GM19238 (cell line): ENCODE measurements around the gene GUK1.

Source experiments
- DNase-seq: peaks from one replicate; pipeline ENCODE4 v3.0.0; 2011; ENCODE audit warnings: low spot score; ENCODE audit not compliant: insufficient read length

The GUK1 gene, protein sequence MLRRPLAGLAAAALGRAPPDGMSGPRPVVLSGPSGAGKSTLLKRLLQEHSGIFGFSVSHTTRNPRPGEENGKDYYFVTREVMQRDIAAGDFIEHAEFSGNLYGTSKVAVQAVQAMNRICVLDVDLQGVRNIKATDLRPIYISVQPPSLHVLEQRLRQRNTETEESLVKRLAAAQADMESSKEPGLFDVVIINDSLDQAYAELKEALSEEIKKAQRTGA

DNA sequence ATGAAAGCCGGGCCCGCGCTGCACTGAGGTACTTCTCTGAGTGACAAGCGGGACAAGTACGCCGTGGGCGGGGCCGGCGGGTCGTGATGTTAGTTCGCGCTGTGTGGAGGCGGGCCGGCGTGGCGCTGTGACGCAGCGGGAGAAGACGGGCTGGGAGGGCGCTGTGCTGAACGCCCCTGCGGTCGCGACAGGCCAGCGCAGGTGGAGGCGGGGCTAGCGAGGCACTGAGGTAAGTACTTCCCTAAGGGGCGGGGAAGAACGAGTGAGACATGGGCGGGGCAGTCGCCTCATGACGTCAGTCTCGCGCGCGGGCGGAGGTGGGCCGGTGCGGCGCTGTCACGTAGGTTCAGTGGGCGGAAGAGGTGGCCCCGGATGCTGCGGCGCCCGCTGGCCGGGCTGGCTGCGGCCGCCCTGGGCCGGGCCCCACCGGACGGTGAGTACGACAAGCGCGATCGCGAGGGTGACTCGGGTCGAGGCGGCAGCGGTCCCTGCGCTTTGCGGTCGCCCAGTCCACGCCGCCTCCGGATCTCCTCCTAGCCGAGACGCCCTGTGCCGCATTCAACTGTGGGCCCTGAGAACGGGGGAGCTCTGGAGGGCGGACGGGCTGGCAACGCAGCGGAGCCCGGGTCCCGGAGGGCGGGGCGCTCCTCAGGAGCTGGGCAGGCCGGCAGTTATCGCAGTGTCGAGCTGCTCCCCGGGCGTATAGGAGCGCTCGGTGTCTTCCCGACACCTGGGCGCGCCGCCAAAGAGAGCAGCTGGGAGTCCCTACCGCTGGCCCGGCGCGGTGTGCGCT is at the start of gene GUK1:
Gene GUK1 (plus strand): TSS at position 349 of the 793 bp plus-strand sequence. CDS start 24 bp downstream, at position 373.
- peak; percentile 95 for DNase-seq

DNA sequence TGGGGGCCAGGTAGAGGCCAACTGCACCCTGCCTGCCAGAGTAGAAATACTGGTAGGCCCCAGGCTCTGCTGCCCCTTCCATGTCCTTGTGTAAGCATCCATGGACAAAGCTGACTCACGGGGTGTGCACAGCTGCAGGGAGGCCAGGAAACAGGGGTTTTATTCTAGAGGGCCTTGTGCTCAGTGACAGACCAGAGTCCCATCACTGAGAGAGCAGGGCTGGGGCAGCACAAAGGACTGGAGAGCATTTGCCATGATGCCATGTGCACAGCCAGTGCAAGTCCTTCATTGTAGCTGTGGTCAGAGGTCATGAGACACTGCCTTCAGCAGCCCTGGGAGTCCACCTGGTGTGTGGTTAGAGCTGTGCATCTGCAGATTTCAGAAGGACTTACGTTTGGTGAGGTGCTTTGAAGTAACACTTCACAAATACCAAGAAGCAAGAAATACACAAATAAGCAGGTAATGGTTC is 49.4 kb upstream of the GUK1 start:
- no peak for DNase-seq

DNA sequence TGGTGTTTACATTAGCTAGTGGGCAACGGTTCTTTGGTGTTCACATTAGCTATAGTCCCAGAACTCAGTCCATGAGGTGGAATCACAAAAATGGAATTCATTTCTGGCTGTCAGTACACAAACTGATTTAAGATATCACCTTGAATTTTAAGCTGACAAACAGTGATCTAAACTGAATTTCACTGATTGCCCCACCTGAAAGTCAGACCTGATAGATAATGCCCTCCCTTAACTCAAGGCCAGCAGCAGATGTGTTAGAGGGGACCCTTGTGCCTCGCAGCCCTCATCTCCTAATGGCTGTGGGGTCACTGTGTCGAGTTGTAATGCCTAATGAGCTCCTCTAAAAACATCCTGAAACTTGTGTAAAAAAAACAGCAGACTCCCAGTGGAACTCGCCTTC is 49.0 kb upstream of the GUK1 start:
- no peak for DNase-seq

DNA sequence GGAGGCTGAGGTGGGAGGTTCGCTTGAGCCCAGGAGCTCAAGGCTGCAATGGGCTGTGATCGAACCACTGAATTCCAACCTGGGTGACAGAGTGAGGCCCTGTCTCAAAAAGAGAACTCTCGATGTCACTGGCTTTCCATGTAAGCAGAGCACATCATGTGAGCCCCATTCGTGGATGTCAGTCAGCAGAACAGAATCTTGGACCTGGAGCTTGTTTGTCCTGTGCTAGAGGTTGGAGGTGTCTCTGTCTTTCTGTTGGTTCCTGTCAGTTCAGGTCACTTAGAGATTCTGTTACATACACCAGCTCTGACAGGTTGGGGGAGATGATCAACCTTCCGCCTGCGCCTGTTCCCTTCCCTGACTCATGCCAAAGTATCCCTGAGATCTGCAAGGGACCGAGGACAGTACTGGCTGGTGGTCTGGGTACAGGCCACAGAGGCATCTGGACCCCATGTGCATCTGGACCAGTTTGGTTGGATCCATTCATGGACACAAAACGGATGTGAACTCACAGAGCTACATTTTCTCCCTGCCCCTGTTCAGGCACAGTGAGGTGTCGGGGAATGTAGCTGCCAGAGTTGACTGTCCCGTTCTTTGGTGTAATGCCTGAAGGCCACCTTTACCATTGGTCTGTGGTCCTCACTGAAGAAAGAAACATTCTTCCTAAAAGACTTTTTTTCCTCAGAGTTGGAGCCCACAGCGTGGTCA is 47.6 kb upstream of the GUK1 start:
- no peak for DNase-seq

DNA sequence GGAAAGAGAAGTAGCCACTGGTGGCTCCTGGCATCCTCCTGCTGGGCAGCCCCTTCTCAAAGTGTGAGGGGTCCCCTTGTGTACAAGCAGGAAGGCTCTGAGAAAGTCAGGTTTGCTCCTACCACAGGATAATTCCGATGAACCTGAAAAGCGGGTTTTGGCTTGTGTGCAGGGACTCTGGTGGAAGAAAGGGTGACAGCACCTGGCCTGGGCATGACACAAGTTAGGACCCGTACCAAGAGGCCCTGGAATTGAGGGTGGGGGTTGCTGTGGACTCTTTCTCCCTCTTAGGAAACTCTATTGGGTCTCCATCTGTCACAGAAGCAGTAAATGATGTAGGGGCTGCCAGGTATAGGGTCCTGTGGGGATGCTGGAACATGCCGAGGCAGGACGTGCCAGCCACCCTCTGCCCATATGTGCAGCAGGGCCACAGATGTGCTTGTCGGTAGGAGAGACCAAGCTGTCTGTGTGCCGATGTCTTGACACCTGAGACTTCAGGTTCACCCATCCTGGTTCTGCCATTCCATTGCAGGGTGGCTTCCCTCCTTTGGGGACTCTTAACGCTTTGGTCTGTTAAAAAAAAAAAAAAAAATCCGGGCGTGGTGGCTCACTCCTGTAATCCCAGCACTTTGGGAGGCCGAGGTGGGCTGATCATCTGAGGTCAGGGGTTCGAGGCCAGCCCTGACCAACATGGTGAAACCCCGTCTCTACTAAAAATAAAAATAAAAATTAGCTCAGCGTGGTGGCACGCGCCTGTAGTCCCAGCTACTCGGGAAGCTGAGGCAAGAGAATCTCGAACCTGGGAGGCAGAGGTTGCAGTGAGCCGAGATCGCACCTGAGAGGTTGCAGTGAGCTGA is 46.8 kb upstream of the GUK1 start:
- no peak for DNase-seq

DNA sequence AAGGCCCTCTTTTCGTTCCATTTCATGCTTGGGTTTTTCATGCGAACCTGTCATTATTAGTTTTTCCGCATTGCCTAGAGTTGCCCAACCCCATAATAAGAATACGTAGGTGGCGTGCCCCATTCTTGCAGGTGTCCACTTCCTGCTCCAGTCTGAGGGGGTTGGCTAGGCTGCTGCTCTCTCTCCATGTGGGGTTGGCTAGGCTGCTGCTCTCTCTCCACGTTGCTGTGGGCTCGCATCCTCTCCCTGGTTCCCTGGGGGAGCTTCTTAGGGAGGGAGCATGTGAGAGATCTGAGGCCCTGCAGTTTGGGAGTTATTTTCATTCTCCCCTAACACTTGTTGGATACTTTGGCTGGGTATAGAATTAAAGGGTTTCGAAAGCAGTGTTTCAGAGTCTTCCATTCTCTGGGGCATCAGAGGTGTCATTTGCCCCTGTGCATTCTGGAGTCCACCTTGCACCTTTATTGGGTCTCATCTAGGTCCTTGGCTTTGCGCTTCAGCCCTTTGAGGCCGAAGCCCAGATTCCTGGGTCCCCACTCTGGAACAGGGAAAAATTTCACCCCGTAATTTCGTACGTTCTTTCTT is 45.6 kb upstream of the GUK1 start:
- no peak for DNase-seq

DNA sequence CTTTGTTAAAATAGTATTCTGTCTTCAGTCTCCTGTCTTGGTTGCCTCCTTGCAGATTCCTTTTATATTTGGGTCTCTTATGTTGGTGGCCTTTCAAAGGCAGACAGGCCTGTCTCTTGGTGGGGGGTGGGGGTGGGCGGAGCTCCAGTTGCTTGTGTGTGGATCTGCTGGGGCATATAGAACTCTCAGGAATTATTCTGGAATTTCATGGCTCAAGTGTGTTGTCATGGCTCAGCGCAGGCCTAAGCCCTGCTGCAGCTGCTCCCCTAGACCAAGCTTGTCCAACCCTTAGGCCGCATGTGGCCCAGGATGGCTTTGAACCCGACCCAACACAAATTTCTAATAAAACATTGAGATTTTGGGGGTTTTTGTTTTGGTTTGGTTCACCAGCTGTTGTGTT is 44.9 kb upstream of the GUK1 start:
- no peak for DNase-seq

DNA sequence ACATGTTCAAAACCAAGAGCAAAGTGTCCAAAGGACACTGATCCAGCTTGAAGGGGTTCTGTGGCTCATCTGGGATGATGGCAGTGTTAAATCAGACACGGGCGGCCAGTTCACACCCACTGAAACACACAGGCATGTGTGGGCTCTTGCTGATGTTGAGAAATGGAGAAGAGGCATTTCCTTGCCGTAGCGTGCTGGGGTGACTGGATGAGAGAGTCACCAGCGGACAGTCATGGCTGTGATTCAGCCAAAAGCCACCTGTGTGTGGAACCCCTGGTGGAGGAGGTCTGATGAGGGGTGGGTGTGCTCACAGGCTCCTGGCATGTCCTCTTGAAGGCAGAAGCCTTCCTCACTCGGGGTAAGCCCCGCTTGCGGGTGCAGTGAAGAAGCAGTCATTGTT is 44.1 kb upstream of the GUK1 start:
- DNase-seq: no peak

DNA sequence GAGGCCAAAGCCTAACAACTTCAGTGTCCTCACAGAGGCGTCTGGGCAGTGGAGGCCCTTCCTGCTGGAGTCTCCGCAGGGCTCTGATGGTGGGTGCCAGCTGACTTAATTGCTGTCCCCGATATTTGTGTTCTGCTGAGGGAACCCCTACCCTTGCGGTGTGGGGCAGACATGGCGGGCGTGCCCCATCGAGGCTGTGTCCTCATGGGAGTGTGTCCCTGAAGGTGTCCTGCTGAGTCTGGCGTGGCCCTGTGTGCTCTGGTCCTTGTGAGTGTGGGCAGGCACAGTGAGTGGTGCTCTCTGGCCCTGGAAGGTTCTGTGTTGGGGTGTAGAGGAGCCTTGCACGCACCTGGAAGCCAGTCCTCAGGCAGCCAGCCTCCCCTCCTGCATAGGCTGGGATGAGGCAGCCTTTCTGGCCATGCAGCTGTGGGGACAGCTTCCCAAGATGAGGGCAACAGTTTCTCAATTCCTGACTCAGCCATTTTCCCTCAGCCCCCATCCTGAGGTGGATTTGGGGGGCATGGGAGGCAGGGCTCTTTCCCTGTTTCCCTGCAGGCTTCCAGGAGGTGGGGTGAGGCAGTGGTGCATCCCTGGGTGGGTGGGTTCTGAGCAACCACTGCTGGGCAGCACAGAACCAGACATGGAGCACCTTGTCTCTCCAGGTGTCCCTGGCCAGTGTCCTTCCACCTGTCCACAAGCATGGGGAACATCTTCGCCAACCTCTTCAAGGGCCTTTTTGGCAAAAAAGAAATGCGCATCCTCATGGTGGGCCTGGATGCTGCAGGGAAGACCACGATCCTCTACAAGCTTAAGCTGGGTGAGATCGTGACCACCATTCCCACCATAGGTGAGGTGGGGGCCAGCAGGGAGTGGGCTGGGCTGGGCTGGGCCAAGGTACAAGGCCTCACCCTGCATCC is 43.4 kb upstream of the GUK1 start:
- DNase-seq: no peak

DNA sequence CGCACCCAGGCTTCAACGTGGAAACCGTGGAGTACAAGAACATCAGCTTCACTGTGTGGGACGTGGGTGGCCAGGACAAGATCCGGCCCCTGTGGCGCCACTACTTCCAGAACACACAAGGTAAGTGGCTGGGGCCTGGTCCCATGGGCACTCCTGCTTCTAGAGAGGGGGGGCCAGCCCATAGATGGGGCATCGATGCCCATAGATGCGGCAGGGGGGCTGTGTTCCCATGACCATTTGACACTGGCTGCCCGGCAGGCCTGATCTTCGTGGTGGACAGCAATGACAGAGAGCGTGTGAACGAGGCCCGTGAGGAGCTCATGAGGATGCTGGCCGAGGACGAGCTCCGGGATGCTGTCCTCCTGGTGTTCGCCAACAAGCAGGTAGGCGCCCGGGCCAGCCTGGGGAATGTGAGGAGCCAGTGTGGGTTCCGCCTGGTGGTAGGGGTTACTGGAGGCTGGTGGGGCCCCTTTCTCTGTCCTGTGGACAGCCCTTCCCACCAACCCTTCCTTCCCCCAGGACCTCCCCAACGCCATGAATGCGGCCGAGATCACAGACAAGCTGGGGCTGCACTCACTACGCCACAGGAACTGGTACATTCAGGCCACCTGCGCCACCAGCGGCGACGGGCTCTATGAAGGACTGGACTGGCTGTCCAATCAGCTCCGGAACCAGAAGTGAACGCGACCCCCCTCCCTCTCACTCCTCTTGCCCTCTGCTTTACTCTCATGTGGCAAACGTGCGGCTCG is 42.6 kb upstream of the GUK1 start:
- no peak for DNase-seq

DNA sequence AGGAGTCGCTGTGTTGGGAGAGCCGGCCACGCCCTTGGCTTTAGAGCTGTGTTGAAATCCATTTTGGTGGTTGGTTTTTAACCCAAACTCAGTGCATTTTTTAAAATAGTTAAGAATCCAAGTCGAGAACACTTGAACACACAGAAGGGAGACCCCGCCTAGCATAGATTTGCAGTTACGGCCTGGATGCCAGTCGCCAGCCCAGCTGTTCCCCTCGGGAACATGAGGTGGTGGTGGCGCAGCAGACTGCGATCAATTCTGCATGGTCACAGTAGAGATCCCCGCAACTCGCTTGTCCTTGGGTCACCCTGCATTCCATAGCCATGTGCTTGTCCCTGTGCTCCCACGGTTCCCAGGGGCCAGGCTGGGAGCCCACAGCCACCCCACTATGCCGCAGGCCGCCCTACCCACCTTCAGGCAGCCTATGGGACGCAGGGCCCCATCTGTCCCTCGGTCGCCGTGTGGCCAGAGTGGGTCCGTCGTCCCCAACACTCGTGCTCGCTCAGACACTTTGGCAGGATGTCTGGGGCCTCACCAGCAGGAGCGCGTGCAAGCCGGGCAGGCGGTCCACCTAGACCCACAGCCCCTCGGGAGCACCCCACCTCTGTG is 41.7 kb upstream of the GUK1 start:
- no peak for DNase-seq

DNA sequence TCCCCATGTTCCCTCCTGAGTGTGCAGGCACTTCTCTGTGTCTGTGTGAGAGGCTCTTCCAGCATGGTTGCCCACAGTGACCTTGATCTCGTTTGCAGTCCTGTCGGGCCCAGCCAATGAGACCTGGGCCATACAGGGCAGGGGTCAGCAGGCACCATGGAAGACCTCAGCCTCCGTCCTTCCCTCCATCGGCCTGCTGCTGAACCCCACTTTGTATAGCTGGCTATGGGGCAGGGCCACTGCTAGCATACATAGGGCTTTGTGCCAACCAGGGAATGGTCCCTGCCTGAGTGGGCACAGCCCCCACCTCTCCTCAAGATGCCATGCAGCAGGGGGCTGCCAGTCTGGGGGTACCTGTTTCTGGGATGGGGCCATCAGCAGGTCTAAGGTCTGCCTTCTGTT is 40.7 kb upstream of the GUK1 start:
- no peak for DNase-seq

DNA sequence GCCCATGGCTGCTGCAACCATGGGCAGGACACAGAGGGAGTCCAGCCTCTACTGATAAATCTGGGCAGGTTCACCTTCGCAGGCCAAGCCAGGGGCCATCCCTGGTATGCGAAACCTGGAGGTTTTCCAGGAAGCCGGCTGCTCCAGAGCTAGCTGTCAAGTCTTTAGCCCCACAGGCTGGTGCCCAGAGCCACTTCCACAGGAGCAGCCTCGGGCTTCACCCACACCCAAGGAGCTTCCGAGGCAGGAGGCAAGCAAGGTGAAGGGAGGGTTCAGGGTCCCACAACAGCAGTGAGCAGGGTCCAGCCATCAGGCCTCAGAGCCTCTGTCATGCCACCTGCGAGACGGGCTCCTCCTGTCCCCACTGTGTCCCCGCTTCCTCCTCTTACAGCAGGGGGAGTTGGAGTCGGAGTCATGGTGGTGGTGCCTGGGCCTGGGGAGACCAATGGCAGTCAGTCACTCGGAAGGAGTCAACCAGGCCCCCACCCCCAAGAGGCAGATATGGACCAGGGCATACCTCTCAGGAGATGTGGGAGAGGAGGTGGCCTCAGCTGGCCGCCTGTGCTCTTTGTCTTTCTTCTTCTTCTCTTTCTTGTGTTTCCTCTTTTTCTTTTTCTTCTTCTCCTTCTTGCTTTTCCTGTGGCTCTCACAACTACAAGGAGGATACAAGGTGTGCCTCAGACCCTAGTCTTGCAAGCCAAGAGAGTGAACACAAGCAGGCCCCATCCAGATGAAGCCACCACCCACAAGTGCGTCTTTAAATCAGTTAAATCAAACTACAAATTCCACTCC is 39.1 kb upstream of the GUK1 start:
- DNase-seq: no peak

DNA sequence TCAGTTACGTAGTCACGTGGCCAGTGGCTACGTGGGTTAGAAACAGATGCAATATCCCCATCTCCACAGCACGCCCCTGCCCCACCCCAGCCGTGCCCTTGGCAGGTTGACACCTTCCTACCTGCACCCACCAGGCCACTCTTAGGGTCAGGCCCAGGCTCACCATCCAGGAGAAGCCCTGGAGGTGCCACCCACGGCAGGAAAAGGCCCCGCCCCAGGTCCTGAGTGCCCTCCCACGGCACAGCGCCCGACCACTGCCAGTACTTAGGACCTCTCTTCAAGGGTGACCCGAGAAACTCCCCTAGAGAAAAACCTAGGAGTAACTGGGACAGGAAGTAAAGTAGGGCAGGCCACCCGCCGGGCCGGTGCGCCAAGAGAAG is 38.5 kb upstream of the GUK1 start:
- no peak for DNase-seq

DNA sequence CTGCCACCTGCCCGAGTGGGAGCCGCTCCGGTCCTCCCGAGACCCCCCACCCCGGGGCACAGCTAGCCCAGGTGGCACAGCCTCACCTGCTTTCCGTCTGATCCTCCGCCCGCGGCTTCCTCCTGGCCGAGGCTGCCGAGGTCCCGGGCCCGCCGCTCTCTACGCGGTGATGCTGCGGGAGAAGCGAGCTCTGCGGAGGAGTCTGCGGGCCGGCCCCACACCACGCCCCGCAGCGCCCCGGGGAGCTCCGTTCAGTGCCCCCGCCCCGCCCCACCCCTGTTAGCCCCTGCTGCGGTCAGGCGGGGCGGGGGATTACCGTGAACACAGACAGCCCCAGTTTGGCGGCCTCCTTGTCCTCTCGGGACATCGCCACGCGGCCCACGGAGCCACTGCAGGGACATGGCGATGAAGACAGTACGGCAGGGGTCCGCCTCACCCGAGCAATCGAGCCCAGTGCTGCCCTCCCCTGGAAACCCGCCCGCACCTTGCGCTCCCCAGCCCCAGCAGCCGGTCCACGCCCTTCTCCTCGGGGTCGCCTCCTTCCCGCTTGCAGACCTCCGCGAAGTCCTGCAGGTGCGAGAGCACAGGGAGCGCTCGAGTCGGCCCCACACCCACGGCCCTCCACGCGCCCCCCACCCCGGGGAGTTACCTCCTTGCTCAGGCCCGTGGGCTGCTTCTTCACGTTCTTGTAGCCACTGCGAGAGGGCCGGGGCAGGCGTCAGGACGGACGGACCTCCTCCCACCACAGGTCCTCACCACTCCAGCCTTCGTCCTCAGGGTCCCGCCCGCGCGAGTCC is 37.9 kb upstream of the GUK1 start:
- peak; percentile 65 for DNase-seq

DNA sequence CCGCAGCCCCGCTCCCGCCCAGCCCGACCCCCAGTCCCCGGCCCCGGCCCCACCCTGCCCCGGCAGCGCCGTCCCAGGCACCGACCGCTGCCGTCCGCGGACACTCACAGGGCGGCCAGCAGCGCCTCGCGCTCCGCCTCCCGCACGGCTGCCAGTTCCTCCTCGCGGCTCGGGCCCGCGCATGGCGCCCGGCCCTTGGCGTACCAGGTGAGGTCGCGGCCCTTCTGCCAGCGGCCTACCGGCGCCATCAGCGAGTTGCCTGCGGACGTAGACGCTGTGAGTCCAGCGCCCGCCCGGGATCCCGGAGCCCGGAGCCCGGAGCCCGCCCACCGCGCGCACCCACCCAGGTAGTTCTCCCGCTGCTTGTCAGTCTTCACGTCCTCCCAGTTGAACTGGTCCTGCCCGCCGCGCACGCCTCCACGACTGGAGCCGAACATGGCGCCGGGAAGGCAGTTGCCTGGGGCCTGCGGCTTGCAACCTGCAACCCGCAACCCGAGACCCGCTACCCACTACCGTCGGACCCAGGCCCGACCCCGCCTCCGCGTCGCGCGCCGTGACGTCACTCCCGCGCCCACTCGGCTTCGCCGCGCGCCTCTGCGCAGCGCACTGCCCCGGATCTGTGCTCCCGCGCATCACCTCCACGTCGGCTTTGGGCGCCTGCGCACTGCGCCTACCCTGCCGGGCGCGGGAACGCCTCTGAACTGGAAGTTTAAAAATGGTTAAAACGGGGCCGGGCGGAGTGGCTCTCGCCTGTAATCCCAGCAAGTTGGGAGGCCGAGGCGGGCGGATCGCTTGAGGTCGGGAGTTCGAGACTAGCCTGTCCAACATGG is 37.1 kb upstream of the GUK1 start, which contains the start of gene C1orf35:
Gene C1orf35 (minus strand): TSS at position 535 of the 830 bp plus-strand sequence. CDS start 98 bp downstream, at position 437.
- peak; percentile 99 for DNase-seq
